HEK293T (cell line): Measurements from ENCODE around the gene GAB2.
"Not testable (repeated sequence)": the region's sequence is repeated elsewhere in the genome, so short reads cannot be mapped to it uniquely, and the experiment has no call there.

Source experiments
- CTCF ChIA-PET: fragments of 350-600 bp; formaldehyde crosslinking; extraction: SDS; loops from one replicate; lab custom pipeline; 2021; ENCODE audit warnings: antibody characterized with exemption, inconsistent platforms; lab: Yijun Ruan, JAX
- POLR2A ChIA-PET: fragments of 350-600 bp; formaldehyde crosslinking; extraction: SDS; loops from one replicate; lab custom pipeline; 2020; ENCODE audit warnings: antibody characterized with exemption, inconsistent platforms; lab: Yijun Ruan, JAX
- DNase-seq: peaks from one replicate; pipeline ENCODE4 v3.0.0; 2012; ENCODE audit warnings: mixed read lengths; ENCODE audit errors: extremely low spot score
- ARNT ChIP-seq: fragments of 450-650 bp; IDR thresholded peaks from 2 replicates; pipeline ENCODE4 v1.6.1; 2017; ENCODE audit warnings: mild to moderate bottlenecking
- BHLHE40 ChIP-seq: fragments of 450-650 bp; IDR thresholded peaks from 2 replicates; pipeline ENCODE4 v1.6.1; 2016; ENCODE audit warnings: mild to moderate bottlenecking, moderate library complexity, borderline replicate concordance
- CTBP1 ChIP-seq: fragments of 450-650 bp; IDR thresholded peaks from 2 replicates; pipeline ENCODE4 v1.6.1; 2016; ENCODE audit warnings: borderline replicate concordance
- ELF4 ChIP-seq: fragments of 450-650 bp; IDR thresholded peaks from 2 replicates; pipeline ENCODE4 v1.6.1; 2017; ENCODE audit warnings: antibody characterized with exemption
- FOXA1 ChIP-seq: fragments of 450-650 bp; IDR thresholded peaks from 2 replicates; pipeline ENCODE4 v1.6.1; 2016; ENCODE audit warnings: mild to moderate bottlenecking
- FOXK2 ChIP-seq: fragments of 450-650 bp; IDR thresholded peaks from 2 replicates; pipeline ENCODE4 v1.6.1; 2016; ENCODE audit warnings: mild to moderate bottlenecking
- FOXM1 ChIP-seq: fragments of 450-650 bp; IDR thresholded peaks from 2 replicates; pipeline ENCODE4 v1.6.1; 2017; ENCODE audit warnings: mild to moderate bottlenecking, borderline replicate concordance
- HDGF ChIP-seq: fragments of 450-650 bp; IDR thresholded peaks from 2 replicates; pipeline ENCODE4 v1.6.1; 2017; ENCODE audit warnings: antibody characterized with exemption, borderline replicate concordance
- L3MBTL2 ChIP-seq: fragments of 450-650 bp; conservative IDR thresholded peaks from 2 replicates; pipeline ENCODE4 v1.6.1; 2016; ENCODE audit warnings: mild to moderate bottlenecking
- LEF1 ChIP-seq: fragments of 450-650 bp; IDR thresholded peaks from 2 replicates; pipeline ENCODE4 v1.6.1; 2017; ENCODE audit warnings: mild to moderate bottlenecking, borderline replicate concordance
- NFRKB ChIP-seq: fragments of 450-650 bp; IDR thresholded peaks from 2 replicates; pipeline ENCODE4 v1.6.1; 2016; ENCODE audit warnings: mild to moderate bottlenecking, moderate library complexity
- PKNOX1 ChIP-seq: fragments of 450-650 bp; IDR thresholded peaks from 2 replicates; pipeline ENCODE4 v1.6.1; 2016
- SP1 ChIP-seq: fragments of 450-650 bp; IDR thresholded peaks from 2 replicates; pipeline ENCODE4 v1.6.1; 2017
- SUZ12 ChIP-seq: fragments of 450-650 bp; IDR thresholded peaks from 2 replicates; pipeline ENCODE4 v1.6.1; 2016; ENCODE audit warnings: mild to moderate bottlenecking
- TARDBP ChIP-seq: fragments of 450-650 bp; IDR thresholded peaks from 2 replicates; pipeline ENCODE4 v1.6.1; 2016
- ZNF384 ChIP-seq: fragments of 450-650 bp; IDR thresholded peaks from 2 replicates; pipeline ENCODE4 v1.6.1; 2016

GAB2 gene

GRCh38 chr11:78277314-78277994 is 140.2 kb downstream of the GAB2 start:
- DNase-seq: no peak
- CTCF ChIA-PET: interaction anchor here (0.6 to 0.9 kb wide), 2 partner anchors 29 to 241 kb away, joined by 3 read pairs; no protein-coding TSS in a partner anchor
- TF ChIP-seq ARNT (no peak), LEF1 (no peak), BHLHE40 (no peak), SUZ12 (no peak), FOXA1 (no peak)
- POLR2A ChIA-PET: no interaction called here

DNA sequence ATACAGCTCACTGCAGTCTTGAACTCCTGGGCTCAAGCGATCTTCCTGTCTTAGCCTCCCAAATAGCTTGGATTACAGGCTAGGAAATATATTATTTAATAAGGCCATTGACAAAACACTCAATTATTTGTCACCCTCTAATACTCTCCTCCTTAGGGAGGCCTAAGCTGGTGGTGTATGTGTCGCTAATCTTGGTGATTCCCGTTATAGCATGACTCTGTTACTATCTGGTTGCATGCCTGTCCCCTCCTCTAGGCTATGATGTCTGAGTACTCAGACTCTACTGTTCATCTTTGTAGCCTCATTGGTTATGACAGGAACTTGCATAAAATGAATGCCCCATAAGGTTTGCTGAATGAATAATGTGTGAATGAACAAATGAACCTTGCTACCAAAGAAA is 141.3 kb downstream of the GAB2 start:
- TF ChIP-seq CTBP1: no peak
- TF ChIP-seq FOXM1: no peak
- TF ChIP-seq L3MBTL2: no peak
- TF ChIP-seq SP1: no peak
- TF ChIP-seq SUZ12: no peak
- no peak for TF ChIP-seq BHLHE40
- no peak for TF ChIP-seq FOXA1
- no peak for TF ChIP-seq HDGF
- TF ChIP-seq NFRKB: no peak
- no peak for TF ChIP-seq ARNT
- TF ChIP-seq PKNOX1: no peak
- TF ChIP-seq ZNF384: no peak
- no peak for TF ChIP-seq ELF4
- no peak for TF ChIP-seq LEF1
- TF ChIP-seq FOXK2: no peak
- no peak for TF ChIP-seq TARDBP
- ChIA-PET CTCF (no interaction called here), POLR2A (no interaction called here)
- no peak for DNase-seq

- no peak for DNase-seq
- ChIA-PET POLR2A (no interaction called here), CTCF (no interaction called here)
- TF ChIP-seq ARNT (no peak), ELF4 (no peak), CTBP1 (no peak), ZNF384 (no peak), FOXA1 (no peak), HDGF (no peak), LEF1 (no peak), TARDBP (no peak)
These were observed 142.9 kb downstream of the GAB2 start for GRCh38 chr11:78274739-78275138.

- DNase-seq, POLR2A ChIA-PET, CTCF ChIA-PET: not testable (repeated sequence)
These were observed 144.9 kb downstream of the GAB2 start for GRCh38 chr11:78272625-78273269.

DNA sequence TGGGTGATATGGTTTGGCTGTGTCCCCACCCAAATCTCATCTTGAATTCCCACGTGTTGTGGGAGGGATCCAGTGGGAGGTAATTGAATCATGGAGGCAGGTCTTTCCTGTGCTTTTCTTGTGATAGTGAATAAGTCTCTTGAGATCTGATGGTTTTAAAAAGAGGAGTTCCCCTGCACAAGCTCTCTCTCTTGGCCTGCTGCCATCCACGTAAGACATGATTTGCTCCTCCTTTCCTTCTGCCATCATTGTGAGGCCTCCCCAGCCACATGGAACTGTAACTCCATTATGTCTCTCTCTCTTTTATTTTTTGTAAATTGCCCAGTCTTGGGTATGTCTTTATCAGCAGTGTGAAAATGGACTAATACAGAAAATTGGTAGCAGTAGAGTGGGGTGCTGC is 145.8 kb downstream of the GAB2 start:
- DNase-seq, POLR2A ChIA-PET, CTCF ChIA-PET: not testable (repeated sequence)

DNA sequence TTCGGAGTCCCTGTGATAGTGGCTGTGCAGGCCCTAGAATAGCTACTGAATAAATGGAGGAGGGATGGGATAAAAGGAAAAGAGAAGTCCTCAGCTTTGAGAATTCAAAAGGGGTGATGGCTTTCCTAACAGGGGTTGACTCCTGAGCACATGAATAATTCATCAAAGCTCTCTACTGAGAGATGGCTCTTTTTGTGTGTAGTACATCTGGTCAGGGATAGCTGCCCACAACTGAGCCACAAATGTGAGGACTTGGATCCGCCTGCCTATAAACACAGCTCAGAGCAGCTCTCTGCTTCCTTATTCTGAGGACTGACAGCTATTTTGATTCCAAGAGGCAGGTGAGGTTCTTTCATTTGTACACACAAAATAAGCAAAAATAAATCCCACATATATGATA is 146.6 kb downstream of the GAB2 start:
- ChIA-PET POLR2A (no interaction called here), CTCF (interaction anchor here (0.6 kb wide), 1 partner anchor 91 kb away, joined by 3 read pairs; no protein-coding TSS in a partner anchor)
- DNase-seq: no peak
- TF ChIP-seq SP1 (no peak), FOXK2 (no peak), ZNF384 (no peak), FOXA1 (no peak), L3MBTL2 (no peak), ELF4 (no peak), TARDBP (no peak), FOXM1 (no peak), NFRKB (no peak), SUZ12 (no peak)

GRCh38 chr11:78269806-78270205 is 147.8 kb downstream of the GAB2 start:
- DNase-seq: no peak
- CTCF ChIA-PET: no interaction called here
- POLR2A ChIA-PET: no interaction called here
- TF ChIP-seq ARNT (no peak), ZNF384 (no peak), FOXM1 (no peak), ELF4 (no peak)

GRCh38 chr11:78268591-78269410 is 148.8 kb downstream of the GAB2 start:
- POLR2A ChIA-PET: no interaction called here
- CTCF ChIA-PET: no interaction called here
- TF ChIP-seq SP1 (no peak), ELF4 (no peak)
- no peak for DNase-seq
